KOPT-K1 (cell line): Measurements from ENCODE around the gene ABCD4.
"Not testable (repeated sequence)": the region's sequence is repeated elsewhere in the genome, so short reads cannot be mapped to it uniquely, and the experiment has no call there.

Experiments used
- H3K27ac ChIP-seq: fragments of 200-600 bp; sonication (generic); 2 replicates; pipeline ENCODE4 v1.5.1; 2016; ENCODE audit warnings: antibody characterized with exemption, mild to moderate bottlenecking, low read depth, low read length; ENCODE audit not compliant: poor library complexity, severe bottlenecking
- H3K36me3 ChIP-seq: fragments of 200-600 bp; sonication (generic); 2 replicates; pipeline ENCODE4 v1.5.1; 2017; ENCODE audit warnings: antibody characterized with exemption, mild to moderate bottlenecking, low read length, moderate library complexity; ENCODE audit not compliant: insufficient read depth
- H3K9me3 ChIP-seq: fragments of 200-600 bp; sonication (generic); 2 replicates; pipeline ENCODE4 v1.5.1; 2017; ENCODE audit warnings: antibody characterized with exemption, low read length, mild to moderate bottlenecking; ENCODE audit not compliant: insufficient read depth, poor library complexity, severe bottlenecking

ABCD4 gene

DNA sequence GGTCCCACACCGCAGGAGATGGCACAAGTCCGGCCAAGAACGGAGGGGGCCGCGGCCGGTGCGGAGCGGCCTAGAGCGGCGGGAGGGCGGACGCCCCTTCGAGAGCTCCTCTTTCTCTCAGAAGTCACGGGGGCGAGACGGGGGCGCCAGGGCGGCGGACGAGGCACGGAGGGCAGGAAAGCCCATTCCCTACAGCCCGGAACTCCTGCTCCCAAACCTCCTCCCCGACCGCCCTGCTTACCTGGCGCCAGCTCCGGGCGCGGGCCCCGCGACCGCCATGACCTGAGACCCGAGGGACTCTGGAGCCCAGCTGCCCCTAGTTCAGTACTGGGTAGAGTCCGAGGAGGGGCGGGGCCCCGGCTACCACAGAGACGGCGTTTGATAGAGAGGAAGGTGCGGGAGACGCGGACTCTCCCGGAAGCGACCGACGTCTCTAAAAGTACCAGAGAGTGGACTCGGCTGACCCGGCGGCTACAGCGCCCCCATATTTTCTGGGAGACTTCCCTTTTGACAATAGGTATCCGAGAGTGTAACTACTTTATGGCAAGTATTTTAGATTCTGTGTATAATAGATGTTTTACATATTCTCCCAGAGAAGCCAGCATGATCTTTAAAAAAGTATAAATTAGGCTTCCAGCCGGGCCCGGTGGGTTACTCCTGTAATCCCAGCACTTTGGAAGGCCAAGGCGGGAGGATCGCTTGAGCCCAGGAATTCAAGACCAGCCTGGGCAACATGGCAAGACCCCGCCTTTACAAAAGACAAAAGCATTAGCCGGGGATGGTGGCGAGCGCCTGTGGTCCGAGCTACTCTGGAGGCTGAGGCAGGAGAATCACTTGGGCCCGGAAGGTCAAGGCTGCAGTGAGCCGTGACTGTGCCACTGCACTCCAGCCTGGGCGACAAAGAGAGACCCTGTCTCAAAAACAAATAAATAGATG, at the start of gene ABCD4:
Gene ABCD4, minus strand, starts transcription at position 301 of the 936 bp plus-strand sequence. Its CDS starts 22 bp downstream, at position 279.
- H3K36me3 ChIP-seq: peaks cover 16% of the 10 kb centered on the region; the same call in 1 of the 2 replicates
- peak within 1 kb of the TSS; percentile 65 for H3K27ac ChIP-seq
- H3K9me3 ChIP-seq: no peaks in the 10 kb centered on the region

DNA sequence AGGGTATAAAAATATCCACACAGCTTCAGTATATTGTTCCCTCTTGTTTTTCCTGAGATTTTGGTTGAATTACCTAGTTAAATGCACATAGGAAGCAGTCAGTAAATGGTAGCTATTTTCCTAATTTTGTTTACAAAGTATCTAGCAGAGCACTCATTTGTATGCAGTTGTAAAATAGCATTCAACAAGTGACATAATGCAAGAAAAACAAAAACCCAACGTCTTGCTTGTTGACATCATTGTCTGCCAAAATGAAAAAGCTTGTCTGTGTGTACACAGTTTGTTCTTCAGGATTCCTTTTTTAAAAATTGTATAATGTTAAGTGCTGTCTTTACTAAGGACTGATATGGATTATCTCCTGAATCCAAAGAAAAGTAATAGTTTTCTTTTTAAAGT, 48.2 kb upstream of the ABCD4 start:
- Histone ChIP-seq H3K36me3 (no peaks in the 10 kb centered on the region), H3K9me3 (no peaks in the 10 kb centered on the region), H3K27ac (no peak overlapping the region)

DNA sequence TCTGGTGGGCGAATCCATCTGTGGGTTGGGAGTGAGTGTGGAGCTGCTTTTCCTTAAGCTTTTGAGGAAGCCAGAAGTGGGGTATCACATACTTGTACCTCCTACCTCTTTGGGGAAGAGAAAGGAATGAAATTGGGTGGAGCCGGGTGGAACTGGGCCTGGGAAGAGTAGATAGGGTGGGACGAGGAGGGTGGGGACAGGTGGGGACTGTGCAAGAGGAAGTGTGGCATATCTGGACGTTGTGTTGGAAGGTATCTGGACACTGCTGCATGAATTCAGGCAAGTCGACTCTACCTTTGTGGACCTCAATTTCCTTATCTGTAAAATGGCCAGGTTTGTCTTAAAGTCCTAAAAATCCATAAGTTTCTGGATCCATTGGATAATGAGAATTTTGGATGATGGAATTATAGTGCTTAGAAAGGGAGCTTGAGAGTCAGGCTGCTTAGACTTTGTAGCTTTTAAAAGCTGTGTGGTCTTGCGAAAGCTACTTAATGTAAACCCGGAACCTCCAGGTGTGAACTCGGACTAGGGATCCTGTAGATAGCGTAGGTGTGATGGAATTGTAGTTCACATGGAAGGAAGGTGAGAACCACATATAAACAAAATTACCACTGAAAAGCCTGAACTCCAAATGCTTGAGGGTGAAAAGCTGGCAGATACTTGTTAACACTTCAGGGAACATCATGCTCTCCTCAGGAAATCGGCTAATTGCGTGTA, 47.6 kb upstream of the ABCD4 start:
- H3K9me3 ChIP-seq: no peaks in the 10 kb centered on the region
- H3K27ac ChIP-seq: no peak overlapping the region
- no peaks in the 10 kb centered on the region for H3K36me3 ChIP-seq

DNA sequence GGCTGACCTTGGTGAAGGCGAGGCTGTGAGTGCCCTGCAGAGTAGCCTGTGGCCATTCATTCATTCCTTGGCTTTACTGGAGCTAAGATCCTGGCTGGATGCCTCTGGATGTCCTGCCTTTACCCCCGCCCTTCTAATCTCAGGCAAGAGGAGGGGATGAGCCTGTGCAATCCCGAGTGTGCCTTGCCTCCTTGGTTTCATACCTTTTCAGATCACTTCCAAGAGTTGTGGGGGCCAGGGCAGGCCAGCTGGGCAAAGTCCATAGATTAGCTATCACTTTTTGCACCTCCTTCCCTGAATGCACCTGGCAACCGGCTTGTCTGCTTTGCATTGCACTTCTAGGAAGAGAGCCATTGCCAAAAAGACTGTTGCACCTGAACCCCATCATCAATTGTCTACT, 47.0 kb upstream of the ABCD4 start:
- H3K27ac ChIP-seq: no peak overlapping the region
- H3K9me3 ChIP-seq: no peaks in the 10 kb centered on the region
- H3K36me3 ChIP-seq: no peaks in the 10 kb centered on the region

DNA sequence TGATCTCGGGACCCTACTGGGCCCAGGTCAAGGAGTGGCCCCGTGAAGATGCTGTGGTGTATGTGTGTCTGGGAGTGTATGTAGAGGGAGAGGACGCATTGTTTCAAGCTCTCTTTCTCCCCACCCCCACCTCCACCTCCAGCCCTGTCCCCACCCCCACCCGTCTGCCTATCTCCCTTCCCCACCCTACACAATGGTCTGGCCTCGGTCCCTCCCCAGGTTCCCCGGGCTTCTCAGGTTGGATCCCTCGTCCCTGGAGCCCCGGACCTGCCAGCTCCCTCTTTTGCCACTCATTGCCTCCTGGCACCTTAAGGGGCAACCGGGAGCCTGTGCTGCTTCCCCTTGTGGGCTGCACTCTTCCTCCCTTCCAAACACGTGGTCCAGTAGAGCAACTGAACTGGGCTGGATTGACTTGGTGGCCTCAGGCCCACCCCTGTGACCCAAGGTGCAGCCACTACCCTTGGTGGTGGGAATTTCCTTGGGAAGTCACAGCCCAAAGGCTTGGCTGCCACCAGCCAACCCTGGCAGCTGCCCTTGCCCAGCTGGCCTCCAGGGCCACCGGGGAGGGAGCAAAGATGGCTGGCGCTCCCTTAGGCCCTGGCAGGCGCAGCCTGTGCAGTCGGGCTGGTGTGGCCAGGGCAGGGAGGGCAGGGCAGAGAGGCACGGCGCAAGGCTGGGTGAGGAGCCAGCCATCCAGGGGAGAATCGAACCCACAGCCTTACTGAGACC, 46.2 kb upstream of the ABCD4 start:
- no peaks in the 10 kb centered on the region for H3K36me3 ChIP-seq
- no peaks in the 10 kb centered on the region for H3K9me3 ChIP-seq
- no peak overlapping the region for H3K27ac ChIP-seq

DNA sequence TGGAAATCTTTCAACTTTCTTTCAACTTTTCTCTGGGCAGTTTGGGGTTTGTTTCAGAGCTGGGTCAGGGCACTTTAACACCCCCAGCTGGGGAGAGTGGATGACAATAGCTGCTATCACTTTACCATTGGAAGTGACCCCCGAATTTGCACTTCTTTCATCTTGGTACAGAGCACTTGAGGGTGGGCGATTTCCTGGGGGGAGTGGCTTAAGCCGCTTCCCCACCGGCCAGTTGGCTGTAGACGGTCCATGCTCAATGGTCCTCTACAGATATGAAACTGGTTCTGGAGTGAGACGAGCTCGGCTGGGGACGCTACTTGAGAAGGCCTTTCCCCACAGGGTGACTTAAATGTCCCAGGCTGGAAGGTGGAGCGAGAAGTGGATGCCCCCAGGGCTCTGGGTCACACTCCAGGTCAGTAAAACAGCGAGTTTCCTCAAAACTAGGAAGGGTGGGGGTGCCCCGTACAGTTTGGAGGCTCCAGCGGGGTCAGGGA, 45.6 kb upstream of the ABCD4 start, which contains the start of gene VRTN:
Gene VRTN, plus strand, starts transcription at position 231 of the 494 bp plus-strand sequence. CDS start 8,313 bp downstream, outside the sequence.
- Histone ChIP-seq H3K9me3 (no peaks in the 10 kb centered on the region), H3K27ac (no peak within 1 kb of the TSS), H3K36me3 (no peaks in the 10 kb centered on the region)

DNA sequence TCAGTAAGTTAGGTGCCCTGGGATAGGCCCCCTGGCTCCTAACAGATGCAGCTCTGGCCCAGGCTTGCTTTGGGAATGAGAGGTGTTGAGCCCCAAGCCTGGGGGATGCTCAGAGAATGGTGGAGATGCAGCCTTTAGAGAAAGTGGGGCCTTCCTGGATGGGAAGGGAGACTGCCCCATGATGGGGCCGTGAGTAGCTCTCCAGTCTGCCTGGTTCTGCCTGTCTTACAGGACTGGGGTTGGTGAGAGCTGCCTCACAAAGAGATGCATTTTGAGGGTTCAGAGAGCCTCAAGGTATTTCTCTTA, 45.0 kb upstream of the ABCD4 start:
- Histone ChIP-seq H3K36me3 (no peaks in the 10 kb centered on the region), H3K27ac (no peak overlapping the region), H3K9me3 (no peaks in the 10 kb centered on the region)

DNA sequence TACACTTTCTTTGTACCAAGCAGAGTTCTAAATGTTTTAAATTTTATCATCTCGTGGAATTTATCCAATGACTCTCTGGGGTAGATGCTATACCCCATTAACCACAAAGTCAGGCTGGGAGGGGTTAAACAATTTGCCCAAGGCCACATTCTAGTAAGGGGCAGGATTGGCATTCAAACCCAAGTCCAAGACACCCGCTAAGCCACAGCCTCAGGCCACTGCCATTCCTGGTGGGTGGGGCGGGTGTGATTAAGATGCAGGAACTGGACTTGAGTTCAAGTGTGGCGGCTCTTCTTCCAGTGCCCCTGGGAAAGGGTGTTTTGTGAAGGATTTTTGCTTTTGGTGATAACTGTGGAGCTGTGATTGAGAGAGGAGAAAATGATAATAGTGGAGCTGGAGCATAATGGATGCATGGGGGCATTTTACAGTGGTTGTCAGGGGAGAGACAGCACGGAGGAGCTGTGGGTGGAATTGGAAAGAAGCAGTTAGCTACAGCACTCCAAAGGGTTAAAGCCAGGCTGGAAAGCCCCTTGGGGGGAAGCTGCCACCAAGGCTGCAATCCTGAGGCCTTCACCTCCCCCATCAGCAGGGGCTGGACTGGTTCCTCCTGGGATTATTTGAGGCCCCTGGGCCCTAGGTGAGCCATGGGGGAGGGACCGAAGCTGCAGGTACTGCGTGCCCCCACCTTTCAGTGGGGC, 44.5 kb upstream of the ABCD4 start:
- Histone ChIP-seq H3K27ac (no peak overlapping the region), H3K36me3 (no peaks in the 10 kb centered on the region), H3K9me3 (no peaks in the 10 kb centered on the region)

DNA sequence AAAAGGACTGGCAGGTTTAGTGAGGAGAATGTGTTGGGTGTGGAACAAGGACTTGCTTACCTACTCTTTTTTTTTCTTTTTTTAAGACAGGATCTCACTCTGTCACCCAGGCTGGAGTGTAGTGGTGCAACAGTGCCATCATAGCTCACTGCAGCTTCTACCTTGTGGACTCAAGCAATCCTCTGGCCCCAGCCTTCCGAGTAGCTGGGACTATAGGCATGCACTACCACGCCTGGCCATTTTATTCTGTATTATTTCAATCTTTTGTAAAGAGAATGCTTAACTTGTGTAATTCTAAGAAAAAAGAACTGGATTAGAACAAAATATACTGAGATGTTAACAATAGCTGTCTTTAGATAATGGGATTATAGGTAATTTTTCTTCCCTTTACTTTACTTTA, 43.6 kb upstream of the ABCD4 start:
- Histone ChIP-seq H3K27ac (no peak overlapping the region), H3K36me3 (no peaks in the 10 kb centered on the region), H3K9me3 (no peaks in the 10 kb centered on the region)

DNA sequence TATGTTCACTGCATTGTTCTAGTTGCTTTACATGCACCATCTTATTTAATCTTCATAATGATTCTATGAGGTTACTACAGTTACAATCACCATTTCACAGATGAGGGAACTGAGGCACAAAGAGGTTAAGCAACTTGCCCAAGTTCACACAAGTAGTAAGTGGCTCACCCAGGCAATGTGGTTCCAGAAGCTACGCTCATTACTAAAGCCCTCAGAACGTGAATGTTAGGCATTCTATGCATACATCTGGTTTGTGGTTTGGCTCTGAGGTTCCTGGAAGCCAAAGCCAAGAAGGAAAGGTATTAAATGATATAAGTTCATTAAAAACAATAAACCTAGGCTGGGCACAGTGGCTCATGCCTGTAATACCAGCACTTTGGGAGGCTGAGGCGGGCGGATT, 31.2 kb upstream of the ABCD4 start:
- Histone ChIP-seq H3K27ac (no peak overlapping the region), H3K36me3 (no peaks in the 10 kb centered on the region)

DNA sequence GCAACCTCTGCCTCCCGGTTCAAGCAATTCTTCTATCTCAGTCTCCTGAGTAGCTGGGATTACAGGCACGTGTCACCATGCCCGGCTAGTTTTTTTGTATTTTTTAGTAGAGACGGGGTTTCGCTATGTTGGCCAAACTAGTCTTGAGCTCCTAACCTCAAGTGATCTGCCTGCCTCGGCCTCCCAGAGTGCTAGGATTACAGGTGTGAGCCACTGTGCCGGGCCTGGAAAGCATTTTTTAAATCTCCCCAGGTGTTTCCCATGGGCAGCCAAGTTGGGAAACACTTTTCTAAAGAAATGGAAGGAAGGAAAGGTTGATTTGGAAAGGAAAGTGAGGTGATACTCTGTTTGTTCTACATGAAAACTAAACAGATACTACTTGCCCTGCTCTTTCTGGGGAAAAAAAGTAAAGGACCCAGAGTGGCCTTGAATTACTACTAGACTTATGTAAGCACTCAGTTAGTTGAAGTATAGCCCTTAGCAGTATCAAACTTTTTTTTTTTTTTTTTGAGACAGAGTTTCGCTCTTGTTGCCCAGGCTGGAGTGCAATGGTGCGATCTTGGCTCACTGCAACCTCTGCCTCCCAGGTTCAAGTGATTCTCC, 27.3 kb upstream of the ABCD4 start:
- not testable (repeated sequence) for H3K27ac ChIP-seq, H3K9me3 ChIP-seq, H3K36me3 ChIP-seq

More for the DNA sequence above, 31.2 kb upstream of the ABCD4 start:
- no peaks in the 10 kb centered on the region for H3K9me3 ChIP-seq

DNA sequence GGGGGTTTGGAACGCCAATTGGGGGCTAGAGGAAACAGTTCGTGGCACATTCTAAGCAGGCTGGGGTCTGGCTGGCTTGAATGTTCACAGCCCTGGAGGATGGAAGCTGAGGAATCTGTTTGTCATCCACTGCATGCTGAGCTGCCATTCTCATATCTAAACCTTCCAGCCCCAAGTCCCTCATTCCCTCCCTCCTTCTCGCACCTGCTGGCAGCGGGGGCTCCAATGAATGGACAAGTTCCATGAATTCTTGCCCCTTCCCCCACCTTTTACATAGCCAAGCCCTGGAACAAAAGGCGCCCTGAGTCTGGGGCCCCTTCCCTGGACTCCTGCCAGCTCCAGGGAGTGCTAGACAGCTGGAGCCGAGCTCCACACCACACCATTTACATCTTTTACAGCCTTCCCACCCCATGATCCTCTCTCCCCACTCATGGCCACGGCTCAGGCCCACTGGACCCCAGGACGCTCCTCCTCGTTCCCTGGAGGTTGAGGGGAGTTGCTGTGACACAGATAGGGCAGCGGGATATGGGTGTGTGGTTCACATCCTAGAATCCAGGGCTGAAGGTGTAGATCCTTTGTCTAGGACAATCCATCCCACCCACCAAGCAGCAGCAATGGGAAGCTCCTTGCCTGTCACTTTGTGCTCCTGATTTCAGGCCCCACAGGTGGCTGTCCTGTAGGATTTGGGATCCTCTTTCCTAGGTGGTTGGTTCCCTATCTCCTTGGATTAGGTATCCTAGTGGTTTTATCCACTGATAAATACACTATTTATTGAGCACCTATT, 23.8 kb upstream of the ABCD4 start:
- H3K27ac ChIP-seq: no peak overlapping the region
- H3K9me3 ChIP-seq: no peaks in the 10 kb centered on the region
- no peaks in the 10 kb centered on the region for H3K36me3 ChIP-seq

DNA sequence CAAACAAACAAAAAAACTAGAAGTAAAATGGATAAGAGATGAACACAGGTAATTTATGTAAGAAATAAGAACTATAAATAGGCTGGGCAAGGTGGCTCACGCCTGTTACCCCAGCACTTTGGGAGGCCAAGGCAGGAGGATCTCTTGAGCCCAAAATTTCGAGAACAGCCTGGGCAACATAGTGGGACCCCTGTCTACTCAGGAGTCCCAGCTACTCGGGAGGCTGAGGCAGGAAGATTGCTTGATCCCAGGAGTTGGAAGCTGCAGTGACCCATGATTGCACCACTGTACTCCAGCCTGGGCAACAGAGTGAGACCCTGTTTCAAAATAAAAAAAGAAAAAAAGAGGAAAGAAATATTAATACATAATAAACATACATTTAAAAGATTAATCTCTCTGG, 22.7 kb upstream of the ABCD4 start:
- Histone ChIP-seq H3K27ac (no peak overlapping the region), H3K9me3 (no peaks in the 10 kb centered on the region)

More for the DNA sequence above, 22.7 kb upstream of the ABCD4 start:
- H3K36me3 ChIP-seq: no peaks in the 10 kb centered on the region
